ENCODE results near the gene MUC2.

Gene MUC2

GRCh38 chr11:1052133-1053011, 22.3 kb upstream of the MUC2 start:
- DNase-seq, result no peak

GRCh38 chr11:1053121-1053901, 21.4 kb upstream of the MUC2 start:
- DNase-seq, result no peak

DNA sequence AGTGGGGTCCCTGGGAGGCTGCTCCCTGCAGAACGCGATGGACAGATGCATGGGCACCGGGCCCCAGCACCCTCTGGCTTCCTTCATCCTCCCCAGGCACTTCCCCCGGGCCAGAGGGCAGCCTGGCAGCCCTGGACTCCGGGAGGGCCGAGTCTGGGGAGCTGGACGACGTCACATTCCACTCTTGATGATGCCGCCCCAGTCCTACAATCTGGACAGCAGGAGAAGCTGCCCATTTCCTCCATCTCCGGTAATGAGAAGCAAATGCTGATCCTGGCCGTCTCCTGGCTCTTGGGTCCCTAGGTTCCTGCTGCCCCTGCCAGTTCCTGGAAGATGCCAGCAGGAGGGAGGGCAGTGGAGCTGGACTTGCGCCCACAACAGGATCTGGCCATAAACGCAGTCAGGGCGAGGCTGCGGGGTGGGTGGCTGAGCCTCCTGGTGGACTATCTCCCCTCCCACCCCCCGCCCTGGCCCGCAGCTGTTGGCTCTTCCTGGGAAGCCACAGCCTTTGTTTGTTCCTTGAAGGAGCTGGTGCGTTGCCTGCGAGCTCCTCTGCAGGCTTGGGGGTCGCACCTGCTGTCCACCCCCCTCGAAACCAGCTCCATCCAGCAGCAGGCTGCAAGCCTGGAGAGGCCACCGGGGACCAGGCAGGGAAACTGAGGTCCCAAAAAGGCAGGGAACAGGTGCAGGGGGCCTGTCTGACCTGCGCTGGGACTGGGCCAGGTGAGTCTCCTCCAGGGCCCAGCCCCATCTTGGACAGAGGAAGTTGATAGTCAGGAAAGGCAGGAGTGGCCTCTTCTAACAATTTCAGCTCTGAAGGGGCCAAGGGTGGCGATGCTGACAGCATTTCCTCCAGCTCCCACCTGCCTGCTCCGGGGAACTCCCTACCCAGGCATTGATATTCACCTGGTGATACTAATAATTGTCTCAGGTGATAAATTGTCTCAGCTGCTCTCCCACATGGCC, 20.2 kb upstream of the MUC2 start:
- DNase-seq, result no peak

DNA sequence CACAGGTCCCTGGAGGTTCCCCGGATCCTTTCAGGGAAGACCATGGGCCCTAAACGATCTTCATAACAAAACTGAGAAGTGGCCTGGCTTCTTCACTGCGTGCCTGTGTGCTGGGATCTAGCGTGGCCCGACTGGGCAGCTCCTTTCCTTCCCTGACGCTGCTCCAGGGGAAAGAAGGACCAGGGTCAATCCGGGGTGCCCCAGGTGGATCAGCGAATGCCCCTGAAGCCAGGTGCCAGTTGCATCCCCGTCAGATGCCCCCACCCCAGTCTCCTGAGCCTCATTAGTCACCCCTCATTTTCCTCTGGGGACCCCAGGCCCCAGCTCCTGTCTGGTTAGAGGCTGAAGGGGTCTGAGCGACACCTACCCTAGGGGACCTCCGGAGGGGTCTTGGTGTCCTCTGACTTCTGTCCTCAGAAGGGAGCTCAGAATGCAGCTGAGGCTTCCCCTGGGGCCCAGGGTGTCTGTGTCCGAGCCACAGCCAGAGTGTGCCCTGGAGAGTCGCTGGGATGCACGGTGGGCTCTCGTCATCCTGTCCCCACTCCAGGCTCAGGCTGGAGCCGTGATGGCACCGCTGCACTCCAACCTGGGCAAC, 19.5 kb upstream of the MUC2 start:
- no peak for DNase-seq

- no peak for DNase-seq
Observed at GRCh38 chr11:1055990-1056771, 18.5 kb upstream of the MUC2 start.

- no peak for DNase-seq
Observed at GRCh38 chr11:1057806-1058205, 16.9 kb upstream of the MUC2 start.

GRCh38 chr11:1059759-1060158, 14.9 kb upstream of the MUC2 start:
- DNase-seq, result no peak

DNA sequence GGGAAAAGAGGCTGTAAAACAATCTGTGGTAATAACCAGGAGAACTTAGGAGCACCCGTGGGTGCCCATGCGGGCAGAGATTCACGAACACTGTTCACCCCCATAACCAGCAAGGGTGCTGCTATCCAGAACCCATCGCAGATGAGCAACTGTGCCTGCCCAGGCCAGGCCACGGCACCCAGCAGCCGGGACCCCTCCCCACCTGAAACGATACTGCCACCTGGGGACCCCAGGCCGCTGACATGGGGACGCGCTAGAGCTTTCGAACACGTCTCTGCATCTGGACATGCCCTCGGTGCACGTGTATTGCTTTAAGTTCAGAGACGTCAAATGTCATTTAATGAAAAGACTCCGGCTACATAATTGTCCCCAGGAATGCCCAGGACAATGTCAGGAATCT, 14.3 kb upstream of the MUC2 start:
- DNase-seq, result no peak

DNA sequence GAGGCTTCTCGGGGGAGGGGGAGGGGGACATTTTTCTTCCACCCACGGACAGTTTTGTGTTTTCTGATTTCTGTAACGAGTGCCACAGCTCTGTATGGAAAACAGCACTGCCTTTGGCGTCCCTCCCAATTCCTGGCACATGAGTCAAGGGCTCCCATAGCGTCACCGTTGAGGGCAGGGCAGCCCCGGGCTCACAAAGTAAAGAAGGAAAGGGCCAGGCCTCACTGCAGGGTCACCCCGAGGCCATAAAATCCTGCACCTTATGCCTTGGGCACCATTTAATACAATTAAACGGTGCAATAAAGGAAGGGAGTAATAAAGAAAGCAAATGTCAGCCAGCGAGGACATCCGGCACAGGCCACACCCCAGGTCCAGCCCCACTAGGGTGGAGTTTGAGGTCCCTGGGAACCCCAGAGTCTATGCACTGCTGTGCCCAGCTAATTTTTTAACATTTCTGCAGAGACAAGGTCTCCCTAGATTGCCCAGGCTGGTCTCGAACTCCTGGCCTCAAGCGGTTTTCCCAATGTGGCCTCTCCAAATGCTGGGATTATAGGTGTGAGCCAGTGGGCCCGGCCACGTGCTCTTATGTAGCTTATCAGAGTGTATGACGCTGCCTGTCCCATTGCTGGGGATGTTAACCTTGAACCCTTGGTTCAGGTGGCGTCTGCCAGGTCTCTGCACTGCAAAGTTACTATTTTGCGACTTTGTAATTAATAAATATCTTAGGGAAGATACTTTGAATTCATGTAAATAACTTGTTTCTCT, 13.6 kb upstream of the MUC2 start:
- no peak for DNase-seq

DNA sequence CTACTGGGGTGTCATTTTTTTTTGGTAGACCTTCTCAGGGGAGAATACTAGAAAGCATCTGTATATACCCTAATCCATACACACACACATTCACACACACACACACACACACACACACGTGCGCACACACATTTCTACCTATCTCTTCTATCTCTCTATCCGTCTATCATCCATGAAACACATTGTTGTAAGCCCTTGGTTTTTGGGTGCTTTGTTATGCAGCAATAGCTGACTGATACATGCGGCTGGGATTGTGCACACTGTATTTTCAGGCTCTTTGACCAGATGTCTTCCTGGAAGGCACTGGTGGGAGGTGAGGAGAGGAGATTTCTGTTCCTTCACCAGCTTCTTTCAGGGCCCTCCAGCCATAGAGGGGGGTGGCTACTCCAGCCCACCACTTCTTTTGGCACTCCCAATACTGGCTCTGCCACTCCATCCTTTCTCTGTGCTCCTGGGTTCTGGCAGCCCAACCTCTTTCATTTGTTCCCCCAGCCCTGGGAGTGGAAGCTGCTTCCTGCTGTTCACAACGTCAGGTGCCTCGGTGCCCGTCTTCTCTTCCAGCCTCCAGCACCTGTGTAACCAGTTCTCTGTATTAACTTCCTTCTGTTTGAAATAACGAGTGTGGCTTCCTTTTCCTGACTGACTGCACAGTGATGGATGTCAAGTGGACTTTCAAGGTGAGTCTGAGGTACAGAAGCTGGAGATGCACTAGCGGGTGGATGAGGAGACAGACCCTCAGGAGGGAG, 12.4 kb upstream of the MUC2 start:
- DNase-seq, result no peak

- DNase-seq, result no peak
Observed at GRCh38 chr11:1064167-1064566, 10.5 kb upstream of the MUC2 start.

- DNase-seq, result no peak
Observed at GRCh38 chr11:1067812-1068496, 6.7 kb upstream of the MUC2 start.

DNA sequence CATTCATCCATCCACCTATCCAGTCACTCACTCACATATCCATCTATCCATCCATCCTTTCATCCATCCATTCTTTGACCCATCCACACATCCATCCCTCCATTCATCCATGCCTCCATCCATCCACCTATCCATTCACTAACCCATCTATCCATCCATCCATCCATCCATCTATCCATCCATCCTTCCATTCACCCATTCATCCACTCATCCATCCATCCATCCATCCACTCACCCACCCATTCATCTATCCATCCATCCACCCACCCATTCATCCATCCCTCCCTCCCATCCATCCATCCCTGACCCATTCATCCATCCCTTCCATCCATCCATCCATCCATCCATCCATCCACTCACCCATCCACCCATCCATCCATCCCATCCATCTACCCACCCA, 4.9 kb upstream of the MUC2 start:
- no peak for DNase-seq

- no peak for DNase-seq
Observed at GRCh38 chr11:1070594-1071462, 3.8 kb upstream of the MUC2 start.

DNA sequence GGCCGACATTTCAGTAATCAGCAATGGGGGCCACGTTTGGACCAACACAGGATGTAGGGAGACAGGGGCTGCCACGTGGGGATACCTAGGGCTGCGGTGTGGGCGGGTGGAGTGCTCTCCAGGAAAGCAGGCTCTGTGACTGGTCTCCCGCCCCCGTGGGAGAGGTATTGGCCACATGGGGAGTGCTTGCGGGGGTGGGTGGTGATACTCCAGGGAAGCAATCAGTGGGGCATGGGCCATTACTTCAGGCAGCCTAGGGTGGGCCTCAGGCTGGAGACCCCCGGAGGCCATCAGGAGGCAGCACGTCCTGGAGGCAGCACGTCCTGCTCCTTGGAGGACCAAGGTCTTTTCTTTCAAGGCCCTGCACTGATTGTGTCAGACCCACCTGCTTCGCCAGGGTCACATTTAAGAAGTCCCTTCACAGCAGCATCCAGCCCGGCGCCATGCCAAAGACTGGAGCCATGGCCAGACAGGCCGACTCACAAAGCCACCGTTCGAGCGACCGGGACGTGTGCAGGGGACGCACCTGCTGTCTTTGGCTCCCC, 3.0 kb upstream of the MUC2 start:
- DNase-seq, result no peak

DNA sequence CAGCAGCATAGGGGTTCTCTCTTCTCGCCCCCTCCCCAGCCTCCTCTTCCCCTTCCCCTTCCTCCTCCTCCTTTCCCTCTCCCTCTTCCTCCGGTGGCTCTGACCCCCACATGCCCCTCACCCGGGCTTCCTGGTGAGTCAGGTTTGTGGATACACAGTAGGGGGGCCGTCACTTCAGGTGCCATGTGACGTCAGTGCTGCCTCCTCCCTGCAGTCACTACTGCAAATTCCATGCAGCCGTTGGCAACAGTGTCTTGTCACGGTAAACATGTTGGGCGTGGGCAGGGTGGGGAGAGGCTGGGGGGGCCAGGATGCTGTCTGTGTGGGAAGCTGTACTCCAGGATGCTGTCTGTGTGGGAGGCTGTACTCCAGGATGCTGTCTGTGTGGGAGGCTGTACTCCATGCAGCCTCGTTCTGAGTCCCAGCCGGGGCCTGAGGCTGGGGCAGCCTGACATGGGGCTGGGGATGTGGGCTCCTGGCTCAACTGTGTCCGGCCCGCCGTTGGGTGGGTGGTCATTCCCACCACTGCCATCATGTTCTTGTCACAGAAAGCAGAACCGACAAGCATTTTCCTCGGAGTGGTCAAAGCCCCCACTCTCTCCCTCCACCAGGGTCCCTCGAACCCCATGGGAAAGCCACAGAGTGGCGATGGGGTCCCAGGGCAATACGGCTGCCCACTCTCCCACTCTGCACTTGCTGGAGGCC, 2.4 kb upstream of the MUC2 start:
- DNase-seq, result no peak

DNA sequence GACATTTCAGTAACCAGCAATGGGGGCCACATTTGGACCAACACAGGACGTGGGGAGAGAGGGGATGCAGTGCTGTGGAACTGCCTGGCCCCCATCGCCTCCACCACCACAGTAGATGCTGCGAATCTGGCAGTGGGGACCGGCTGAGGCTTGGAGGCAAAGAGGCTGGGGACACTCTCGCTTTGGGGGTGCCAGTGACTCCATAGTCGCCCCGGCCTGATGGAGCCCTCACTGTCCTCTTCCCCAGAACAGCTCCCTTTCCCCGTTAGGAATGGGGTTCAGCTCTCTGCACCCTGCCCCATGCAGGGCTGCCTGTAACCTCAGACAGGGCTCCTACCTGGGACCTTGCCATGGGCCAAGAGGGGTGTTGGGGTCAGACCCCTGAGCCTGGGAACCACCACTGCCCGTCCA, 1.8 kb upstream of the MUC2 start:
- DNase-seq, result no peak

Measured in stimulated activated CD4-positive, alpha-beta T cell treated with anti-CD3 and anti-CD28 coated beads, Interleukin-4, amount 100 ng/mL, for 24 hours (primary cell).